NCI-H2227 (cell line): ENCODE data around the gene BFSP2.

ENCODE experiments used
- DNase-seq: peaks from one replicate; lab custom pipeline; 2025; ENCODE audit not compliant: unreplicated experiment; lab: John Stamatoyannopoulos, UW

BFSP2 gene

GRCh38 chr3:133414021-133414392, 14.2 kb downstream of the BFSP2 start:
- DNase-seq: no peak

- DNase-seq: no peak
Measured at GRCh38 chr3:133418361-133418760, 18.5 kb downstream of the BFSP2 start.

- DNase-seq: no peak
Measured at GRCh38 chr3:133419151-133419909, 19.5 kb downstream of the BFSP2 start.

DNA sequence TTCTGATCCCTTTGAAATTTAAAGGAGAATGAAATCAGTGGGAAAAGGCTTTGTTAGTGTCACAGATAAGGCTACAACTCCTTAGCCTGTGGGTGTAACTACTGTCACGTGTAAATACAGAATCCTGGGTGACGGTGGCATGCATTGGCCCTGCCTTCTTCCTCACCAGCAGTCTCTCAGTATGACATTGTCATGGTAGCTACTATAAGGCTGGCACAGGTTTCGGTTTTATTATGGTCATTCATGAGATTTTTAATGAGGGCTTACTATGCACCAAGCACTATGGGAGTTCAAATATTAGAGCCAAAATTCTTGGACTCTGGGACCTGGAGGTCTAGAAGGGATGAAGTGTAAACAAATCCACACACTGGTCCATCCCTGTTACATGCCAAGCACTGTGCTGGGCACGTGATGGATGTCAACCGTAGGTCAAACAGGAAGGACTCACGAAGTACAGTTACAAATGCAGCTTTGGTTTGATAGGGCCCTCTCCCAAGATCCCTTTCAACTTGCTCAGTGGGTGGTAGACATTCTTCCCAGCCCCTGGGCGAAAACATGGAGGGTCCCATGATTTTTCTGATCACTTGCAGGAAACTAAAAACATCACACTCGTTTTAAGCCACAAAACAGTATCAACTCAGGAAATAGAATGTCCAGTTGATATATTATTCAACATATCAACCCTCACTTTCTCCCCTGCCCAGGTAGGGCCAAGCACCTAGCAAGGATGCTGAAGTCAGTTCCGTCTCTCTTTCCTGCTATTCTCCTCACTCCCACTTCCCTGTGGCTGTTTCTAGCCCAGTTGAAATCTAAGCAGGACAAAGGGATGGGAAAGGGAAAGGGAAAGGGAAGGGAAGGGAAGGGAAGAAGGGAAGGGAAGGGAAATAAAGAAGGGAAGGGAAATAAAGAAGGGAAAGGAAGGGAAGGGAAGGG, 25.3 kb downstream of the BFSP2 start:
- DNase-seq: no peak

DNA sequence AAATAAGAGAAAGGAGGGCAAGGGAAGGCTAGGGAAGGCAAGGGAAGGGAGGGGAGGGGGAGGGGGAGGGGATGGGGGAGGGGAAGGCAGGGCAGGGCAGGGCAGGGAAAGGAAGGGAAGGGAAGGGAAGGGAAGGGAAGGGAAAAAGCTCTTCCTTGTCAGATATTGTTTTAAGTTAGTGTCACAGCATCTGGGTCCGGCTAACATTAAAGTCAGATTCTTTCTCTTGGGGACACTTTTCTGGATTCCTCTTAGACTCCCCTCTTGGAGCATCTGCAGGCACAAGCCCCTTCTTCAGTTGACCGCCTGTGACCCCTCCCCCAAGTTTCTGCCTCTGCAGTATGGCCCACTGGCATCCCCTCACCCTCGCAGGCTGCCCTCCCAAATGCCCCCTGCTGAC, 26.0 kb downstream of the BFSP2 start:
- DNase-seq: no peak

DNA sequence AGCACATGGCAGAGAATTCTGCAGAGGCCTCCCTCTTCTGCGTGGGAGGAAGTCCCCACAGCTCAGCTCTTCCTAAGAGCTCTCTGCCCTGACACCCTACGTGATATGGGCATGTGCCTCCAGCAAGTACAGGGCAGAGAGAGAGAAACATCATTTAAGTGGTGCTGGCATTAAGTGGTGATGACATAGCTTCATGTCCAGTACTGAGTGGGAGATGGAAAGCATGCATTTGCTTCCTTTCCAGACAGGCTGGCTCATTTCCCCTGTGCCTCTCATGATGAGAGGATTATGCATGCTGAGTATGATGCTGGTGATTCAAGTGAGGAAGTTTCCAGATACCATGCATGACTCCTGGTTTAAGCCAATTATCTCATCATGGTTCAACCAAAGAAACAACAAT, 26.9 kb downstream of the BFSP2 start:
- no peak for DNase-seq

DNA sequence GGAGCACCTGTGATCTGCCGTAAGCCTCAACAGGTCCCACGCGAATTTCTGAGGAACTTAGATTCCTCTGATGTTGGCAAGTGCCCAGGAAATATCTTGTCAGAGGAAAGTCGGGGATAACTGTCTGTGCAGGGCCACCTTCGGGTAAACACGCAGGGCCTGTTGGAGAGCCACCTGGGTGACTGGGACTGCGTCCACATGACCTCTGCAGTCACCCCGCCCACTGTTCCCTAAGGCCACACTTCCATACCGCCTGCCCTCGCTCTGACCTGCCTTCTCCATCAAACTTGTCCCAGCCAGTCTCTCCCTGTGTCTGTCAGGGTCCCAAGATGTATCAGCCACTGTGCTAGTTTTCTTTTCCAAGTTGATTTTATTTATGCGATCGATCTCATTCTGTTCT, 28.7 kb downstream of the BFSP2 start:
- DNase-seq: no peak

DNA sequence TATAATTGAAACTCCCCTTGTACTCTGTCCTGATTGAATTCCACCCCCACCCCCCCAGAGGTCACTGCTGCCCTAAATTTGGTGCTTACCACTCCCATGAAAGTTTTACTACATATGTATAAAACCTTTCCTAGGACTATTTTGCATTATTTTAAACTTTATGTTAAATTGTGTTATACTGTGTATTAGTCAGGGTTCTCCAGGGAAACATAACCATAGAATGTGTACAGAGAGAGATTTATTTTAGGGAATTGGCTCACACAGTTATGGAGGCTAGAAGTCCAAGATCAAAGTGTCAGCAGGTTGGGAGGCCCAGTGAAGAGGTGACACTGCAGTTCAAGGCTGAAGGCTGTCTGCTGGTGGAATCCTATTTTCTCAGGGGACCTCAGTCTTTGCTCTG, 29.2 kb downstream of the BFSP2 start:
- no peak for DNase-seq

DNA sequence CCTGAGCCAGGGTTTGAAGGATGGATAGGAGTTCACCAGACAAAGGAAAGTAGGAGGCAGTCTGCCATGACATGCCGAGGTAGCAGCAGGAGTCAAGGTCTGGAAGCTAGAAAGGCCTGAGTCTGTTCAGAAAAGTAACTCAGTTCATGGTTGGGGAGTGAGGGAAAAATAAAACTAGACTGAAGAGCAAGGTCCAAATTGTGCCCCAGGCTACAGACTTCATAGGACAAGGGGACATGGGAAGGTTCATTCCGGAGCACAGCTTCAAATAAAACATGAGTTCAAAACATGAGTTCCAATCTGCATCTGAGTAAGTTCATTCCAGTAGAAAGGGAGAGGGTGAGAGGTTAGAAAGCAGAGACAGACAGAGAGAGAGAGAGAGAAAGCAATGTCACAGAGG, 39.7 kb downstream of the BFSP2 start:
- DNase-seq: no peak

GRCh38 chr3:133440652-133441051, 40.8 kb downstream of the BFSP2 start:
- no peak for DNase-seq

DNA sequence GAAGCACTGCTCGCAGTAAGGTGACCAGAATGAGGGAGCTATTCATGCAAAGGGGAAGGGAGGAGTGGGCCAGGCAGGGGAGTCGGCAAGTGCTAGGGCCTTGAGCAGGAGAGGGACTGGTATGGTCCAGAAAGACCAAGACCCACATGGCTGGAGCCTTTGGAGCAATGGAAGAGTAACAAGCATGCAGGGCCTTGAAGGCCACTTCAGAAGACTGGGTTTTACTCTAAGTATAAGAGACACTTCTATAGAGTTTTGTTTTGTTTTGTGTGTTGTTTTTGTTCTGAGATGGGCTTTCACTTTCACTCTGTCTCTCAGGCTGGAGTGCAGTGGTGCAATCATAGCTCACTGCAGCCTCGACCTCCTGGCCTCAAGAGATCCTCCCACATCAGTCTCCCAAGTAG, 42.0 kb downstream of the BFSP2 start:
- DNase-seq: no peak

DNA sequence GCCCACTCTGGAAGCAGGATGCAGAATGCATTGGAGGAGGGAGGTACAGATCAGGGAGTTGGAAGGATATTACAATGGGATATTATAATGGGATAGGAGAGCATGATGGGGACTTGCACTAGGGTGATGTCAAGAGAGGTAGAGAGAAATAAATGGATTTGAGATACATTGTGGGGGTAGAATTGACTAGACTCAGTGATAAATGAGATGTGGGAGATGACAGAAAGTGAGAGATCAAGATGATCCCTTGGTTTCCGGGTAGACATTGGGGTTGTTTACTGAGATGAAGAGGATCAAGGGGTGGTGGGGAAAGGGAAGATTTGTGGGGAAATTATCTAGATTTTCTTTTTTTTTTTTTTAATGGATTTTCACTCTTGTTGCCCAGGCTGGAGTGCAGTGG, 42.7 kb downstream of the BFSP2 start:
- DNase-seq: no peak

GRCh38 chr3:133443649-133444422, 44.0 kb downstream of the BFSP2 start:
- peak; percentile 9 for DNase-seq

DNA sequence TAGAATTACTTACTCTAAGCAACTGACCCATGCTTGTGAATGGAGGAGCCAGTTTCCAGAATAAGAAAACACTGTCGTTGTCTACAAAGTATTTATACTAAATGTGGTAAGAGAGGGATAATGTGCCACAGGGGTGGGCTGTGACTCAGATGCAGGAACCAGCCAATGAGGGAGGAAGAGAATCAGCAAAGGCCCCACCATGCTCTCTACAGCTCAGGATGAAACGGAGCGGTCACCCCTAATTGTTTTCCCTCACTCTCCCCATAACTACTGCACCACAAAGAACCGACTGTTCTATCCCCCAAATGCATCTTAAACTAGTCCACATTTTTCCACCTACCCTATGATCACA, 44.5 kb downstream of the BFSP2 start:
- DNase-seq: no peak

DNA sequence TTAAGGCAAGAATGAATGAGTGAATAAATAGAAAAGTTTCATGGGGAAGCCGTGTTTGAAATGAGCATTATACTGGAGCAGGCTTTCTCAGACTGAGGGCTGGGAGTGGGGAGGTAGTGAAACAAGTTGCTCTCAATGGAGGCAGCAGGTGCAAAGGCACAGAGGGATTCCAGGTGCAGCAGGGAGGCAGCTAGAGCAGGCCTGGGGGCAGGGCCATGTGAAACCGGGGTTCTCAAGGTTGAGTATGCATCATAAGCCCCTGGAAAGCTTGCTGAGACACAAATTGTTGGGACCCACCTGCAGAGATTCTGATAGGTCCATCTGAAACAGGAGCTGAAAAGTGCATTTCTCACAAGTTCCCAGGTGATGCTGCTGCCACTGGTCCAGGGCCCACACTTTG, 45.3 kb downstream of the BFSP2 start:
- DNase-seq: no peak

GRCh38 chr3:133447750-133448477, 48.1 kb downstream of the BFSP2 start:
- DNase-seq: no peak

DNA sequence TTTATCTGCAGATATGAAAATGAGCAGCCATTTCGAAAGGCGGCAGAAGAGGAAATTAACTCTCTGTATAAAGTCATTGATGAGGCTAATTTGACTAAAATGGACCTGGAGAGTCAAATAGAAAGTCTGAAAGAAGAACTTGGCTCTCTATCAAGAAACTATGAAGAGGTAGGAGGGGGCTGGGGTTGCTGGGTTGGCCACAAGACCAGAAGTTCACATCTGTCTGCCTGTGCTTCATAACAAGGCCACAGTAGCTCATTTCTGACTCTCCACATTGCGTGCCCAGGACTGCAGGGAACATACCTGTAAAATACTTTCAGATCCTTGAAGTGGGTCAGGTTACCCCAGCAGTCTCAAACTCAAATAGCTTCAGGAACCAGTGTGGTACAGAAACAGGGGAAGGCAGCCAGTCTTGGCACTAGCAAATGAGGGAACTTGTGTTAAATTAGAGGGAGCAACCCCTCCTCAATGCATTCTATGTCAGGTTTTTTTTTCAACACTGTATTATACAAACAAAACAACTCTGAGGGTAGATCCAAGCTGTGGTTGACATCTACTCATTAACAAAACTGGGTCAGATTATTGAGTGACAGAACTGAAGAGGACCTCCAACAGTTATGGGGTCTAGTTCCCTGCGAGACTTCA, 48.7 kb downstream of the BFSP2 start:
- no peak for DNase-seq

- no peak for DNase-seq
Measured at GRCh38 chr3:133451309-133451708, 51.5 kb downstream of the BFSP2 start.

DNA sequence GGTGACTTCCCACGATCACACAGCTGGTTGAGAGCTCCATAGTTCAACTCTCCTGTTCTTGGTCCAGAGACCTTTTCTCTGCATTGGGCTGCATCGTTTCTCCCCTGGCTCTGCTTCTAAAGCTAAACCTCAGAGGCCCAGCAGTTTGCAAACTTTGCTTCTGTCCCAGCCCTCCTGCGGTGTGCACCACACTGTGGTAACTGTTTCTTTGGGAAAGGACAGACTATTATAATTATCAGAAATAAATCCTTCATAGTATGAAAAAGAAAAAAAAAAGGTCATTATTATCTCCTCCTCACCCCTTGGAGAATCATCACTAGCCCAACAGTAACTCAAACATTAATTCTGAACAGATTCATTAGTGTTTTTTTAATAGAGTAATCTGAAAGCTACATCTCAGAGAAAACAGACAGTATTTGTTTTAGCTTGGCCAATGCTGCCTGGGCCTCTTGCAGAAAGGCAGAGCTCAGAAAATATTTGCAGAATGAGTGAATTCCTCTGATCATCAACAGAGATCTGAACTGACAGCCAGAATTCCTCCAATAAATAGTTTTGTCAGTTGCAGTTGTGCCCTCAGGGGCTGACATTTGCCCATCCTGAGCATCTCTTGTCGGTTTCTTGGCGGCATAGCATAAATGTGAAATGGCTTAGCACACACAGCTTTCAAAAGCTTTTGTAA, 52.9 kb downstream of the BFSP2 start:
- no peak for DNase-seq

DNA sequence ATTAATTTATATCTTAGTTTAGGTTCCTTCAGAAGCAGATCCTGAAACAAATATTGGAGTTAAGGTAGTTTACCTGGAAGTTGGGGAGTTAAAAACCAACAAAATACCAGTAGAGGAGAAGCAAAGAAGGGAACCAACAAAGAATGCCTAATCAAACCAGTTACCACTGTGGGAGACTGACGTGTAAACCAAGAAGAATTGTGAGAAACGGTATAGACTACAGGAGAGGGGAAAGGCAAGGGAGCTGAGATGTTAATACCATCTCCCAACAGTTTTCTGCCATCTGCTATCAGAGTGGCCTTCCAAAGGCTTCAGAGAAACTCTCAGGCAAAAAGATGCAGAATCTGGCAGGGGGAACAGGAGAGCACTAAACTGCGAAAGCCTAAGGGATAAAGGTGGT, 53.5 kb downstream of the BFSP2 start:
- DNase-seq: no peak
